ENCODE measurements around the gene SYT9. TPM values are rescaled to one million over a fixed set of nuclear protein-coding genes. Genes with fewer than 3 reads are reported as not detected.

Gene SYT9
- total and polyA plus RNA-seq, 2 of the 4 experiments (the other 2 are of a cell fraction), result not detected

- no peak overlapping the region for H3K18ac ChIP-seq (ENCODE audit: low read depth, low read length)
- no peak for ATAC-seq (ENCODE audit: low read depth)
- WGBS, 2 experiments (ENCODE audit: extremely low coverage in 2 of 2, insufficient read length in 1 of 2), result 17% methylated on average over 1 of the region's 6 CpGs; no CpG with 5 or more reads in 1 of the 2 experiments
- no peak overlapping the region for H3K4me2 ChIP-seq (ENCODE audit: low read depth, low read length)
- ChIA-PET CTCF (no interaction called here), POLR2A (ENCODE audit: unreplicated experiment) (no interaction called here)
- H3K14ac ChIP-seq (replicated peaks; ENCODE audit: low read depth, low read length), result no peak overlapping the region
- no peak overlapping the region for H3K27ac ChIP-seq (ENCODE audit: insufficient read depth, low read length)
- H3K27me3 ChIP-seq (ENCODE audit: control insufficient read depth, insufficient read depth, low read length), result no peaks in the 10 kb centered on the region; the same call in 1 of the 2 replicates
- no peak overlapping the region for H4K91ac ChIP-seq (ENCODE audit: insufficient read depth, low read depth, low read length)
- DNase-seq, result no peak
- H4K20me1 ChIP-seq (ENCODE audit: insufficient read depth, low read length), result no peaks in the 10 kb centered on the region
- no peaks in the 10 kb centered on the region for H3K9me1 ChIP-seq (ENCODE audit: insufficient read depth, low read length)
- no peak overlapping the region for H4K5ac ChIP-seq (ENCODE audit: low read depth, low read length)
- no peak overlapping the region for H2AK5ac ChIP-seq (ENCODE audit: low read depth, low read length)
- intact Hi-C loops (cut with micrococcal nuclease), result loop anchor here (5.0 kb wide), 2 partner anchors 632 to 687 kb away; no protein-coding TSS in a partner anchor
- H3K4me1 ChIP-seq (ENCODE audit: control insufficient read depth, insufficient read depth, low read length), result no peaks in the 10 kb centered on the region
- H2BK120ac ChIP-seq (ENCODE audit: low read depth, low read length), result no peak overlapping the region
- no peaks in the 10 kb centered on the region for H3K36me3 ChIP-seq (ENCODE audit: control insufficient read depth, insufficient read depth, low read length)
- H3K23ac ChIP-seq (ENCODE audit: low read depth, low read length), result no peak overlapping the region
- no peak overlapping the region for H4K8ac ChIP-seq (ENCODE audit: low read depth in 2 of 2, low read length in 2 of 2)
- H2BK15ac ChIP-seq (ENCODE audit: low read depth, low read length), result no peak overlapping the region
- H3K79me1 ChIP-seq (ENCODE audit: low read depth in 1 of 2, low read length in 2 of 2), result no peaks in the 10 kb centered on the region
- dilution Hi-C loops (cut with HindIII; ENCODE audit: low sequenced_read_pairs, unreplicated experiment), result no loop called here
- TF ChIP-seq MXI1 (IDR thresholded peaks at IDR 0.05; ENCODE audit: borderline replicate concordance, low read depth, low read length), result no peak
- no TSS peak for BruUV-seq (replicated peaks)
- H3K56ac ChIP-seq (ENCODE audit: extremely low read depth, insufficient read depth, low read length), result no peak overlapping the region
- no peak overlapping the region for H2AFZ ChIP-seq (replicated peaks; ENCODE audit: low read length, poor library complexity)
- no peak overlapping the region for H3K4me3 ChIP-seq (ENCODE audit: insufficient read depth, low read depth, low read length)
- no peak overlapping the region for H2BK5ac ChIP-seq (ENCODE audit: low read depth, low read length, poor library complexity, severe bottlenecking)
- no peak overlapping the region for H3K9ac ChIP-seq (ENCODE audit: low read depth, low read length)
- in situ Hi-C loops (cut with MboI; ENCODE audit: low sequenced_read_pairs), result loop anchor here (5.0 to 25.0 kb wide), 2 partner anchors 342 to 632 kb away; no protein-coding TSS in a partner anchor
- H2AK9ac ChIP-seq (replicated peaks; ENCODE audit: low read depth, low read length, poor library complexity), result no peak overlapping the region
- no peaks in the 10 kb centered on the region for H3K9me3 ChIP-seq (ENCODE audit: control insufficient read depth, insufficient read depth, low read length)
- H2BK20ac ChIP-seq (ENCODE audit: low read depth, low read length), result no peak overlapping the region
- H3K4ac ChIP-seq (ENCODE audit: low read depth, low read length), result no peak overlapping the region
Observed at GRCh38 chr11:7444091-7444981, 192.6 kb downstream of the SYT9 start.
